ENCODE data around the gene RIMBP2. TPM values are rescaled to one million over a fixed set of nuclear protein-coding genes. Genes with fewer than 3 reads are reported as not detected.

The RIMBP2 gene
- total and polyA plus RNA-seq, 9 of the 15 experiments (the other 6 are each of a cell fraction or from before 2014, with no cell fraction given), result not detected

DNA sequence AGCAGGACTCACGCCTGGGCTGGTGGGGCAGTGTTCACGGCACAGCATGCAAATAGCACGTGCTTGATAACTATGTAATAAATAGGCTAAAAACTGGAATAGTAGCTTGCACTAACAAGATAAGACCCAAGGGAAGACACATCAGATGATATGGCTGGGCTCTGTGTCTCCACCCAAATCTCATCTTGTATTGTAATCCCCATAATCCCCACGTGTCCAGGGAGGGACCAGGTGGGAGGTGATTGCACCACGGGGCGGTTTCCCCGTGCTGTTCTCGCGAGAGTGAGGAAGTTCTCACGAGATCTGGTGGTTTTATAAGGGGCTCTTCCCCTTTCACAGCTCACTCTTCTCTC, 46.9 kb downstream of the RIMBP2 start (continued):
- TF ChIP-seq, protein P1, sequence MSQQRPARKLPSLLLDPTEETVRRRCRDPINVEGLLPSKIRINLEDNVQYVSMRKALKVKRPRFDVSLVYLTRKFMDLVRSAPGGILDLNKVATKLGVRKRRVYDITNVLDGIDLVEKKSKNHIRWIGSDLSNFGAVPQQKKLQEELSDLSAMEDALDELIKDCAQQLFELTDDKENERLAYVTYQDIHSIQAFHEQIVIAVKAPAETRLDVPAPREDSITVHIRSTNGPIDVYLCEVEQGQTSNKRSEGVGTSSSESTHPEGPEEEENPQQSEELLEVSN (IDR thresholded peaks at IDR 0.05; ENCODE audit: borderline replicate concordance in 1 of 2, extremely low read depth in 1 of 2, insufficient read depth in 1 of 2, insufficient read length in 1 of 2, low read depth in 1 of 2, low read length in 1 of 2, poor library complexity in 1 of 2, severe bottlenecking in 1 of 2), result peak in 1 of 2 experiments; percentile 29
- TF ChIP-seq ZNF23 (CRISPR knock-in tag; IDR thresholded peaks at IDR 0.05) (no peak), PRPF4 (IDR thresholded peaks at IDR 0.05; ENCODE audit: insufficient read depth, low read depth, low read length, poor library complexity, severe bottlenecking) (no peak), HCFC1 (IDR thresholded peaks at IDR 0.05; ENCODE audit: low read depth, low read length) (no peak), L3MBTL2 (IDR thresholded peaks at IDR 0.05) (peak; percentile 90), ZNF79 (CRISPR knock-in tag; IDR thresholded peaks at IDR 0.05; ENCODE audit: low read depth) (no peak), MIER1 (IDR thresholded peaks at IDR 0.05; ENCODE audit: low read depth) (no peak), ZKSCAN8 (CRISPR knock-in tag; IDR thresholded peaks at IDR 0.05) (no peak), NCOA2 (IDR thresholded peaks at IDR 0.05; ENCODE audit: partially characterized antibody in 2 of 2) (no peak), ZNF551 (CRISPR knock-in tag; IDR thresholded peaks at IDR 0.05) (no peak)
- TF ChIP-seq, protein P2, sequence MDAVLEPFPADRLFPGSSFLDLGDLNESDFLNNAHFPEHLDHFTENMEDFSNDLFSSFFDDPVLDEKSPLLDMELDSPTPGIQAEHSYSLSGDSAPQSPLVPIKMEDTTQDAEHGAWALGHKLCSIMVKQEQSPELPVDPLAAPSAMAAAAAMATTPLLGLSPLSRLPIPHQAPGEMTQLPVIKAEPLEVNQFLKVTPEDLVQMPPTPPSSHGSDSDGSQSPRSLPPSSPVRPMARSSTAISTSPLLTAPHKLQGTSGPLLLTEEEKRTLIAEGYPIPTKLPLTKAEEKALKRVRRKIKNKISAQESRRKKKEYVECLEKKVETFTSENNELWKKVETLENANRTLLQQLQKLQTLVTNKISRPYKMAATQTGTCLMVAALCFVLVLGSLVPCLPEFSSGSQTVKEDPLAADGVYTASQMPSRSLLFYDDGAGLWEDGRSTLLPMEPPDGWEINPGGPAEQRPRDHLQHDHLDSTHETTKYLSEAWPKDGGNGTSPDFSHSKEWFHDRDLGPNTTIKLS (IDR thresholded peaks at IDR 0.05; ENCODE audit: borderline replicate concordance, low read depth), result peak; percentile 76

Data from K562 (cell line).